ENCODE data around the gene SIM1. TPM values are rescaled to one million over a fixed set of nuclear protein-coding genes. Genes with fewer than 3 reads are reported as not detected.

SIM1 gene
- total RNA-seq, 1 donor = 0.36 TPM

DNA sequence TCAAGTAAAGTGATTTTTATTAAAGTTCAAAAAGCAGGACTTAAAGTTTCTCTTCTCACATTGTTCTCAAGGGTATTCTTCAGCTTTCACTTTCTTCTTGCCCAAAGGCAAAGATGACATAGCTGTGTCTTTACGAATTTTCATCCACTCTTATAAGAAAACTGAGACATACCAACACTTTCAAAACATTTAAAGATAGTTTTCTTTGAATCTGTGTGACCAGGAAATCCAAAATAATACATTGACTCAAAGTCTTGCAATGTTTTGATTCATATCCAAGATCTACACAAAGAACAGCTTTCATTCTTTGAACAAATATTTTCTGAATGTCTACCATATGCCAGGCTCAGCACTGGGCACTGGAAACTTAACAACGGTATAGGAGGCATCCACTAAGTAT lies 117.9 kb downstream of the SIM1 start:
- peaks cover 57% of the 10 kb centered on the region for H3K4me1 ChIP-seq (ENCODE audit: insufficient read depth, low read length)
- H4K20me1 ChIP-seq (ENCODE audit: insufficient read depth, low read length) = no peaks in the 10 kb centered on the region
- H3K9me3 ChIP-seq (ENCODE audit: low read depth, low read length) = no peaks in the 10 kb centered on the region
- TF ChIP-seq, protein P1, sequence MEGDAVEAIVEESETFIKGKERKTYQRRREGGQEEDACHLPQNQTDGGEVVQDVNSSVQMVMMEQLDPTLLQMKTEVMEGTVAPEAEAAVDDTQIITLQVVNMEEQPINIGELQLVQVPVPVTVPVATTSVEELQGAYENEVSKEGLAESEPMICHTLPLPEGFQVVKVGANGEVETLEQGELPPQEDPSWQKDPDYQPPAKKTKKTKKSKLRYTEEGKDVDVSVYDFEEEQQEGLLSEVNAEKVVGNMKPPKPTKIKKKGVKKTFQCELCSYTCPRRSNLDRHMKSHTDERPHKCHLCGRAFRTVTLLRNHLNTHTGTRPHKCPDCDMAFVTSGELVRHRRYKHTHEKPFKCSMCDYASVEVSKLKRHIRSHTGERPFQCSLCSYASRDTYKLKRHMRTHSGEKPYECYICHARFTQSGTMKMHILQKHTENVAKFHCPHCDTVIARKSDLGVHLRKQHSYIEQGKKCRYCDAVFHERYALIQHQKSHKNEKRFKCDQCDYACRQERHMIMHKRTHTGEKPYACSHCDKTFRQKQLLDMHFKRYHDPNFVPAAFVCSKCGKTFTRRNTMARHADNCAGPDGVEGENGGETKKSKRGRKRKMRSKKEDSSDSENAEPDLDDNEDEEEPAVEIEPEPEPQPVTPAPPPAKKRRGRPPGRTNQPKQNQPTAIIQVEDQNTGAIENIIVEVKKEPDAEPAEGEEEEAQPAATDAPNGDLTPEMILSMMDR (IDR thresholded peaks at IDR 0.05; ENCODE audit: extremely low read depth, low read depth, low read length) = no peak
- H3K27me3 ChIP-seq (ENCODE audit: insufficient read depth, low read length) = no peaks in the 10 kb centered on the region
- peak overlapping the region; percentile 45 for H3K4me3 ChIP-seq (ENCODE audit: insufficient read depth, low read length)
- peak overlapping the region; percentile 73 for H3K4me2 ChIP-seq (ENCODE audit: insufficient read depth, low read length)
- peak; percentile 71 for DNase-seq (ENCODE audit: insufficient read length, low spot score, missing footprints)
- H2AFZ ChIP-seq (ENCODE audit: low read length) = no peak overlapping the region
- H3K27ac ChIP-seq (ENCODE audit: low read depth, low read length) = peak overlapping the region; percentile 78
- H3K36me3 ChIP-seq (ENCODE audit: insufficient read depth, low read length) = no peaks in the 10 kb centered on the region
- H3K79me2 ChIP-seq (ENCODE audit: insufficient read depth, low read length) = no peaks in the 10 kb centered on the region

GRCh38 chr6:100346203-100346602 lies 118.5 kb downstream of the SIM1 start:
- TF ChIP-seq, protein P1 (IDR thresholded peaks at IDR 0.05; ENCODE audit: extremely low read depth, low read depth, low read length) = no peak
- Histone ChIP-seq H3K4me1 (ENCODE audit: insufficient read depth, low read length) (peaks cover 57% of the 10 kb centered on the region), H2AFZ (ENCODE audit: low read length) (no peak overlapping the region), H3K79me2 (ENCODE audit: insufficient read depth, low read length) (no peaks in the 10 kb centered on the region), H3K4me2 (ENCODE audit: insufficient read depth, low read length) (peak overlapping the region; percentile 73), H3K27me3 (ENCODE audit: insufficient read depth, low read length) (no peaks in the 10 kb centered on the region), H3K27ac (ENCODE audit: low read depth, low read length) (peak overlapping the region; percentile 78), H3K4me3 (ENCODE audit: insufficient read depth, low read length) (peak overlapping the region; percentile 45), H3K36me3 (ENCODE audit: insufficient read depth, low read length) (no peaks in the 10 kb centered on the region), H3K9me3 (ENCODE audit: low read depth, low read length) (no peaks in the 10 kb centered on the region), H4K20me1 (ENCODE audit: insufficient read depth, low read length) (no peaks in the 10 kb centered on the region)
- DNase-seq (ENCODE audit: insufficient read length, low spot score, missing footprints) = no peak

DNA sequence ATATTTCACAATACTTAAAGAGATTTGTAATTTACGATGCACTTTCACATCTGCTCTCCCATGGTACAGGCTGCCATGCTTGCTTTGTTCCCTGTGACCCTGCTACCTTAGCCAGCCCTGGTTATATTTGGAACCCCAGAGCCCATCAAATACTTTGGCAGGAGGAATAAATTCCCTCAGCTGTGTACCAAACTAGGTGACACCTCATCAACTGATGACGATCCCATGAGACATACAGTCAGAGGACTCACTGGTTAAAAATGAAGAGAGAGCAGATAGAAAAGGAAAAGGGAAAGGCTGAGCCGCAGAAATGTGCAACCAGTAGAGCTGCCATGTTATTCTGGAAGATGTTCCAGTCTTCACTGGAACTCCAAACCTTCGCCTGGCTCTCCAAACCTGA lies 120.0 kb downstream of the SIM1 start:
- TF ChIP-seq, protein P1 (IDR thresholded peaks at IDR 0.05; ENCODE audit: extremely low read depth, low read depth, low read length) = no peak
- Histone ChIP-seq H3K27ac (ENCODE audit: low read depth, low read length) (peak overlapping the region; percentile 79), H4K20me1 (ENCODE audit: insufficient read depth, low read length) (no peaks in the 10 kb centered on the region), H2AFZ (ENCODE audit: low read length) (peak overlapping the region; percentile 79), H3K4me2 (ENCODE audit: insufficient read depth, low read length) (peak overlapping the region; percentile 32), H3K9me3 (ENCODE audit: low read depth, low read length) (no peaks in the 10 kb centered on the region), H3K4me3 (ENCODE audit: insufficient read depth, low read length) (peak overlapping the region; percentile 17), H3K79me2 (ENCODE audit: insufficient read depth, low read length) (no peaks in the 10 kb centered on the region), H3K4me1 (ENCODE audit: insufficient read depth, low read length) (peaks cover 57% of the 10 kb centered on the region), H3K36me3 (ENCODE audit: insufficient read depth, low read length) (no peaks in the 10 kb centered on the region), H3K27me3 (ENCODE audit: insufficient read depth, low read length) (no peaks in the 10 kb centered on the region)
- DNase-seq (ENCODE audit: insufficient read length, low spot score, missing footprints) = no peak

DNA sequence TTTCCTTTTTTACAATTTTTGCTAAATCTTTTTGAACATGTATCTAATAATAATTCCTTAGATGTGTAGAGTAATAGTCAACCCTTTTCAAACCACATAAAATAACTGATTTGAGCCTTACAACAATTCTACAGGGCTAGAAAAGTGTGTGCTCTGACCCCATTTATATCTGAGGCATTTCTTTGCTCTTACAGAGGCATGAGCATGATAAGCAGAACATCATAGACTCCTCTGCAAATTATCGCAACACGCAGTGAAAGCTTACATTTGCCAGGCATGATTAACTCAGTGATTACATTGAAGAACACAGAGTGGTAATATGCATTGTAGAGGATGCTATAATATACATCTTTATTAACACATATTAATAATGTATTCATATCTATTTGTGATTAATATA lies 120.4 kb downstream of the SIM1 start:
- H4K20me1 ChIP-seq (ENCODE audit: insufficient read depth, low read length) = no peaks in the 10 kb centered on the region
- no peaks in the 10 kb centered on the region for H3K27me3 ChIP-seq (ENCODE audit: insufficient read depth, low read length)
- no peaks in the 10 kb centered on the region for H3K36me3 ChIP-seq (ENCODE audit: insufficient read depth, low read length)
- peak overlapping the region; percentile 32 for H3K4me2 ChIP-seq (ENCODE audit: insufficient read depth, low read length)
- no peaks in the 10 kb centered on the region for H3K79me2 ChIP-seq (ENCODE audit: insufficient read depth, low read length)
- DNase-seq (ENCODE audit: insufficient read length, low spot score, missing footprints) = no peak
- TF ChIP-seq, protein P1 (IDR thresholded peaks at IDR 0.05; ENCODE audit: extremely low read depth, low read depth, low read length) = no peak
- no peak overlapping the region for H2AFZ ChIP-seq (ENCODE audit: low read length)
- H3K4me1 ChIP-seq (ENCODE audit: insufficient read depth, low read length) = peaks cover 57% of the 10 kb centered on the region
- H3K9me3 ChIP-seq (ENCODE audit: low read depth, low read length) = no peaks in the 10 kb centered on the region
- no peak overlapping the region for H3K4me3 ChIP-seq (ENCODE audit: insufficient read depth, low read length)
- H3K27ac ChIP-seq (ENCODE audit: low read depth, low read length) = peak overlapping the region; percentile 79
